OCI-M2 (cell line): ENCODE measurements around the gene TRAF7.
A peak's percentile ranks its signal among the peaks of the same experiment; 100 is the strongest.
"Not testable (repeated sequence)": the region's sequence is repeated elsewhere in the genome, so short reads cannot be mapped to it uniquely, and the experiment has no call there.

ENCODE experiments used
- DNase-seq: peaks from one replicate; lab custom pipeline; 2025; ENCODE audit not compliant: unreplicated experiment; lab: John Stamatoyannopoulos, UW

Gene TRAF7

DNA sequence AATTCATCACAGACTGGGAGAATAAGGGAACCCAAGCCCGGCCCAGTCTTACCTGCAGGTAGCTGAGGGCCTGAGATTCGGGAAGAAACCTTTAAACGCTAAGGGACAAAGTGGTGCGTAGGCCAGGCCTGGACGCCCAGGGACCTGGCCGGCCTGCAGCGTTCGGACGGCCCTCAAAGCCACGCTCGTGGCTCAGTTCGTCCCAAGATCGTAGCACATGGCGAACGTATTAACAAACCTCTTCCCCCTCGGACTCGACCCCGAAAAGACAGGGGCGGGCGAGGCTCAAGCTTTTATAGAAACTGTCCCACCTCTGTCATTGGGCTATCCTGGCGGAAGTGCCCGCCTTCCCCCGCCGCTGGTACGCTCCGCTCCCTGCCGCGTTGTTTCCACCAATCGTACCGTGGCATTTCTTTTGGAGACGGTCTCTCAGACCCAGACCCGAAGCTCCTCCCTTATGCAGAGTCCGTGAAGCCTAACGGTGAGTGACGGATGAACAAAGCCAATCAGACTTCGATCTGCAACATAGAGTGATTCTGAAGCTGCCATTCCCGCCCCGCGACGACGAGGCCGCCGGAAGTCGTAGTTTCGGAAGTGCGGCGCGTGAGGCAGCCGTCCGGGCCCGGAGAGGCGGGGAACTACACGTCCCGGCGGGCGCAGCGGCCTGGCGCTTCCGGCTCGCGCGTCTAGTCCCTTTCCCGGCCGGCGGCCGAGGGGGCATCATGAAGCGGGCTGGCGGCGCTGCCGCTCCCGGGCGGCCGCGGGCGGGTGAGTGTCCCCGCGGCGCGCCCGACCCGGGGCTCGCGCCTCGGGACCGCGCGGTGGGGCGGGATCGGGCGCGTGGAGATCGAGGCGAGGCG lies at the start of gene TRAF7:
TSS of gene TRAF7 (plus strand) at position 692 of the 860 bp plus-strand sequence. CDS start 8,139 bp downstream, outside the sequence.
- DNase-seq: peak; percentile 74

GRCh38 chr16:2106211-2106610 lies 49.4 kb upstream of the TRAF7 start:
- not testable (repeated sequence) for DNase-seq

- DNase-seq: not testable (repeated sequence)
These were observed 48.3 kb upstream of the TRAF7 start for GRCh38 chr16:2107121-2107790.

DNA sequence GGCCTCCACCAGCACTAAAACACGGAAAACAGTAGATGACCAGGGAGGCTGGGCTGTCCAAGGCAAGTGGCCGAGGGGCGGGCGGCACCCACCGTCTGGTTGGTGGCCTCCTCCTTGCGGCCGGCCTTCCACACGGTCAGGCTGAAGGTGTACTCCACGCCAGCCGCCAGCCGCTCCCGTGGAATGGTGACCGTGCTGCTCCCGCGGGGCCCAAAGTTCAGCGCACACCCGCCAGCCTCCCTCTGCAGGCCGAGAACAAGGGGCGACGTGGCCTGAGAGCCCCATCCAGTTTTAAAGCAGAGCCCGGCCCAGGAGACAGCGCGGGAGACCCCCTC lies 47.8 kb upstream of the TRAF7 start:
- DNase-seq: not testable (repeated sequence)

DNA sequence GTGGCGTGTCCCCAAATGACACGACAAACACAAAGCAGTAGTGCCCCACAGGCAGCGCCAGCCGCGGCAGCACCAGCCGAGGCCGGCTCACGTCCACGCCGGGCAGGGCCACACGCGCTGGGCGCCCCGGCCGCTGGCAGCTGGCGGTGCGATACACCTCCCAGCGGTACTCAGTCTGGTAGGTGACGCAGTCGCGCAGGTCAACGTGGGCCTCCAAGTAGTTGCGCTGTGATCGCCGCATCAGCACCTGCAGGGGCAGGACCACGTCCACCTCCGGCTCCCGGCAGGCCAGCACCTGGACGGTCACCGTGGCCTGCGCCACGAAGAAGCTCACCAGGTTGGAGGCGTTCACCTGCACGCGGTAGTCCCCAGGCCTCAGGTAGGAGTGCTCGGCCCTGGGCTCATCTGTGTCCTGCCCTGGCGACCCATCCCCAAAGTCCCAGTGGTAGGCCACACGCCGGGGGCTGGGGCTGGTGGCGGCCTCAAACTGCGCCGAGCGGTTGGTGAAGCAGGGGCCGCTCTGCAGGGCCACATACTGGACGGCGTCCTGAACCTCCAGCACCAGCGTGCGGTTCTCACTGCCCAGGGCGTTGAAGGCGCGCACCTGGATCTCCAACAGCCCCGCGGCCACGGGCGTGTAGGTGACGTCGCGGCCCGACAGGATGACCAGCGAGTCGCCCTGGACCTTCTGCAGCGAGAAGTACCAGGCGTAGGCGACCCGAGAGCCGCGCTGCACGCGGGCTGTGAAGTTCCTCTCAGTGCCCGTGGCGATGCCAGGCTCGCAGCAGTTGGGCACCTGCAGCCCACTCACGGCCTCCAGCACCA lies 46.9 kb upstream of the TRAF7 start:
- not testable (repeated sequence) for DNase-seq

DNA sequence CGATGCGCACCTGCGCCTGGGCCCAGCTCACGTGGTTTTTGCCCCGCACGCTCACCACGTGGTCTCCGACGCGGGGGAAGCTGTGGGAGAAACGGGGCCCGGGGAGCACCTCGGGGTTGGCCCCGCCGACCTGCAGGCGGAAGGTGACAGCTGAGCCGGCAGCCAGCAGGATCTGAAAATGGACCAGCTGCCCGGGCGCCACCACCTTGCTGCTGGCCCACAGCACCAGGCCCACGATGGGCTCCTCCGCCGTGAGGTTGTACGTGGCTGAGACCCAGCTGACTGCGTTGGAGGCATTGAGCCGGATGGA lies 46.4 kb upstream of the TRAF7 start:
- not testable (repeated sequence) for DNase-seq

- not testable (repeated sequence) for DNase-seq
These were observed 45.7 kb upstream of the TRAF7 start for GRCh38 chr16:2109872-2110271.

DNA sequence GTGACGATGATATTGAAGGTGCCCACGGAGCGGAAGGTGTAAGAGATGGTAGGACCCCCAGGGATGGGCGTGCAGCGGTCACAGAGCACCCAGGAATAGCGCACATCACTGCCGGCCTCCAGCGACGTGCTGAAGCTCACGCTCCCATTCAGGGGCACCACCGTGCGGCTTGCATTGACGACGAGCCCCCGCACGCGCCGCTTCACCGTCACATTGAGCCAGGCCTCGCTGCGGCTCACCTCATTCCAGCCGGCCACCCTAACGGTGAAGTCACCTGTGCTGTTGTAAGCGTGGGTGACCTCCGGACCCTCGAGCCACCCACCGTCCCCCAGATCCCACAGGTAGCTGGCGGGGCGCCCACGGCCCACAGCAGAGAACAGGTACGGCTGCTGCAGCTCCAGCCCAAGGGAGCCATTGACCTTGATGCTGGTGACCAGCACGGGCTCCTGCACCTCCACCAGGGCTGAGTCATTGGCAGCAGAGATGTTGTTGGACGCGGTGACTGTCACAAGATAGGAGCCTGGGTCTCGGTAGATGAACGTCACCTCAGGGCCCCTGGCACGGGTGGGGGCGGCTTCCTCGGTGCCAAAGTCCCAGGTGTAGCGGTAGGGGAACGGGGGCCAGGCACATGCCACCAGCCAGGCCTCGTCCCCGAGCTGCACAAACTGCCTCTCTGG lies 45.1 kb upstream of the TRAF7 start:
- not testable (repeated sequence) for DNase-seq

- DNase-seq: not testable (repeated sequence)
These were observed 44.6 kb upstream of the TRAF7 start for GRCh38 chr16:2111009-2111353.

DNA sequence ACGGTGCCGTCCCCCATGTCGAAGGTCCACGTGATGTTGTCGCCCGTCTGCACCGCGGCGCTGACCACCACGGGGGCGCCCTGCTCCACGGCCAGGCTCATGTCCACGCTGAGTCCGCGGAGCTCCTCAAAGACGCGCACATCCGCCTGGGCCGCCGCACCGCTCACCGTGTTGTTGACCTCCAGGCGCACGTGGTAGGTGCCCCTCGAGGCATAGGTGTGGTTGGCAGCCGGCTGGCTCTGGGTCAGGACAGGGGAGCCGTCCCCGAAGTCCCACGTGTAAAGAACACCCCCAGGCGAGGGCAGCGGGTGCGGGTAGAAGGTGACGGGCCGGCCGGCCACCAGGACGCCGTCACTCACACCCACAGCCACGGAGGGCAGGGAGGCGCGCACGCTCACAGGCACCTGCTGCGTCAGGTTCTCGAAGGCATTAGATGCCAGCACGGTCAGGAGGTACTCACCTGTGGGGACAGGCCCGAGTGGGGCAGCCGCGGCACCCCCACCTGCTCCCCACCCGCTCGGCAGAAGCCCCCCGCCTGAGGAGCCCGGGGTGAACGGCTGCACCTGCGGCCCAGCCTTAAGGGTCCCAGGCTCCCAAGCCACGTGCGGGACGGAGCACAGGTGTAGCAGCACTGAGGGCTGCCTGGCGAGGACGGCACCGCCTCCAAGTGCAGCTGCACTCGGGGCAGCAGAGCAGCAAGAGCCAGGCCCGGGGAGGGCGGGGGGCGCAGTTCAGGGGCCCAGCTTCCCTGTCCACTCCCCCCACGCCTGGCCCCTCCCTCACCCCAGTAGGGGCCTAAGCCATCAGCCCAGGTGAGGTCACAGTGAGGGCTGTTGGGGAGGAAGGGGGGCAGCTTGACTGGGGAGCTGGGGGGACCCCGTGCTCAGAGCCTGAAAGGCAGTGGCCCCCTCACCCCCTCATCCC lies 43.9 kb upstream of the TRAF7 start:
- not testable (repeated sequence) for DNase-seq

- not testable (repeated sequence) for DNase-seq
These were observed 43.0 kb upstream of the TRAF7 start for GRCh38 chr16:2112539-2113106.

DNA sequence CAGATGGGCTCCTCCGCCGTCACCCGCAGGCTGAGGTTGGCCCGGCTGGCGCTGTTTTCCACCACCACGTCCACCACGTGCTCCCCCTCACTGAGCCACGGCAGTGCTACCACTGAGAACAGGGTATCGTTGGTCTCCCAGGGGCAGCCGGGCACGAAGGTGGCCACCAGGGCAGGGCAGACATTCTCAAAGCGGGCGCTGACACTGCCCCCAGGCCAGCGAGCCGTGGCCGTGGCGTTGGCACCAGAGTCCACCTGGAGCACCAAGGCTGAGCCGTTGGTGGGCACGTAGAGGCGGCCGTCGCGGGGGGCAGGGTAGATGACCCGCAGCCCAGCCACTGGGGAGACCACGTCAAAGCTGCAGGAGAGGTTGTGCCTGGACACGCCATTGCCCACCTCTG lies 41.4 kb upstream of the TRAF7 start:
- DNase-seq: not testable (repeated sequence)

DNA sequence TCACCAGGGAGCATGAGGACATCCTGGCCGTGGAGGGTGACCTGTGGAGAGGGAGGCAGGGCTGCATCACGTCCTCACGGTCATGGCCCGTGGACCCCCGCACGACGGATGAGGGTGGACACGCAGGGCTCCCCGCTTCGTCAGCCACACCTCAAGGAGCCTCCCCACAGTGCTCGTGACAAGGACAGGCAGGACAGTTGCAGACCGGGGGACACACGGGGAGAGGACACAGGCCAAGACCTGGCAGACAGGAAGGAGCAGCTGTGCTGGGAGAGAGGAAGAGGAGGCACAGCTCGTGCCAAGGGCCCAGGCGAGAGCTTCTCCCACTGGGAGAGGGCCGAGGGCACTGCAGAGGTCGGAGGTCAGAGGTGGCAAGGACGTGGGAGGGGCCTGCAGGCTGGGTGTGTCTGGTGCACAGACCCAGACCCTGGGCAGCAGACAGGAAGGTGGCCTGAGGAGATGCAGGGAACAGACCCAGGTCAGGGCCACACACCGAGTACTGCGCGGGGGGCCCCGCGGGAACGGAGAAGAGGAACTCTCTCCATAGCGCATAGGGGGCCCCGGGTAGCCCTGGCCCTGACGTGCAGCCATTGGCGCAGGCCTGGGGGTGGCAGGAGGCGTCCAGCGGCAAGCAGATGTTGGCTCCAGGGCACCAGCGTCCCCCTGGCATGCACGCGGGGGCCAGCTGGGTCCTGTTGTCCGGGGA lies 40.5 kb upstream of the TRAF7 start:
- DNase-seq: not testable (repeated sequence)

DNA sequence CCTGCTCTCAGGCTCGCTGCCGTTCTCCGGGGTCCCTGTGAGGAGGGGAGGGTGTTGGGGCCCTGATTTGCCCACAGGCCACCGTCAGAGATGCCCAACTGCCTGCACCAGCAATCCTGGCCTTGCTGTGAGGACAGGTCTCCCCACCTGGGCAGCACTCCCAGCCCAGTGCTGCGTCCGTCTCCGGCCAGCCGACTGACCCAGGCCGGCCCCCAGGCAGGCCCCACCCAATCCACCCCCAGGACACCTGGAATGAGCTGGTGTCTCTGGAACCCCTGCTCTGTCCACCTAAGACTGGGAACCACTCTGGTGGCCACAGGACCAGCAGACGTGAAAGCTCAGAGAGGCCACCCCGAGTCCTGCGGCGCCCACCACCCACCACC lies 40.0 kb upstream of the TRAF7 start:
- DNase-seq: no peak

- not testable (repeated sequence) for DNase-seq
These were observed 39.2 kb upstream of the TRAF7 start for GRCh38 chr16:2116428-2116827.

- not testable (repeated sequence) for DNase-seq
These were observed 38.2 kb upstream of the TRAF7 start for GRCh38 chr16:2117341-2117740.

GRCh38 chr16:2117960-2118722 lies 37.4 kb upstream of the TRAF7 start:
- DNase-seq: not testable (repeated sequence)

GRCh38 chr16:2121325-2121724 lies 34.3 kb upstream of the TRAF7 start:
- DNase-seq: not testable (repeated sequence)
